Medulla oblongata (tissue), 1 donor: ENCODE measurements around the gene HNRNPU.
"Not testable (repeated sequence)": the region's sequence is repeated elsewhere in the genome, so short reads cannot be mapped to it uniquely, and the experiment has no call there.

Experiments
- DNase-seq: peaks from one replicate; pipeline ENCODE4 v3.0.0-alpha.2; 2015; ENCODE audit errors: extremely low spot score

Gene HNRNPU

DNA sequence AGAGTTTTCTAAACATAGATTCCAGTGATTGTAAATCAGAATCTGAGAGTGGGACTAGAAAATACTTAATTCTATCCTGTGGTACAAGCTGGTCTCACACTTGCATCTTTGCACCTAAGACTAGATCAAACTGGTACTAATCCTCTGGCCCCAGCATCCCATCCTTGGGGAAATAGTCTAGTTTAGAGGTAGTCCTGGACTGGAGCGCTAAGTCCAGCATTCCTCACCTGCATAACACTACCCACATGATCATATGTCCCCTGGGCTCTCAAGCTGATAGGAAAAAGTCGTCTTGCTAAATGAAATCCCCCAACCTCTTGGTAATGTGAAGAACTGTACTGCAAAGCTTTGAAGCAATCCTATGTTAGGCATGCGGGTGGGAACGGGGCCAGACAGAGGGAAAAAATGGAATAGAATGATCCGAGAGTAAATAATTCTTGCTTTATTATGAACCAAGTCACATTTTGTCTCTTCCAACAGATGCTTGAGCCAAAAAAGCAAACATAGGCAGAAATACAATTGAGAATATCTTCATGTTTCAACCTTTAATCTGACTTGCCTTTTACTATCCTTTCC, 24.0 kb downstream of the HNRNPU start:
- no peak for DNase-seq

GRCh38 chr1:244839656-244840055, 24.7 kb downstream of the HNRNPU start:
- DNase-seq = no peak

DNA sequence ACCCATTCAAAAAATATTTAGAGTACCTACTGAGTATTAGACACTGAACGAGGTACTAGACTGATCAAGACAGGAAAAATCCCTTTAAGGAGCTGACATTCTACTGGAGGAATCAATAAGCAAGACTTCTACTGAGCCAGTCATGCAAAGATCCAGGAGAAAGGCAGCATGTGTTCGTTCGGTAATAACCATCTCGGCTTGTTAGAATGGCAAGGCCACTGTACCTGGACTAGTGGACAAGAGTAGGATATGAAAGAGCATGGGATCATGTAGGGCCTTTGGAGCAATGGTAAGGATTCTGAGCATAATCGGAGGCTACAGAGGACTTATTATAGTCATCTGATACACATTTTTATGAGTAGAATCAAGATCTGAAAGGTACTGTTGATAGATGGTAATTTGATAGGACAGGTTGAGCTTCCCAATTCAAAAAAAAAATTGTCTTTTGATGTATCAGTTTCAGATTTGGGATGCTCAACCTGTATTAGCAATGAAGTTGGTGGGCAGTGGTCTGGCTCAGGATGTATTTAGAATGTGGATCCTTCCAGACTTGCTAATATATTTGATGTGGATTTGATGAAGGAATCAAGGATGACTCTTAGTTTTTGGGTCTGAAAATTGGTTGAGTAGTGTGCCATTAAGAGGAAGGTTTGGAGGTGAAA, 26.6 kb downstream of the HNRNPU start:
- no peak for DNase-seq

GRCh38 chr1:244836584-244836983, 27.8 kb downstream of the HNRNPU start:
- no peak for DNase-seq

DNA sequence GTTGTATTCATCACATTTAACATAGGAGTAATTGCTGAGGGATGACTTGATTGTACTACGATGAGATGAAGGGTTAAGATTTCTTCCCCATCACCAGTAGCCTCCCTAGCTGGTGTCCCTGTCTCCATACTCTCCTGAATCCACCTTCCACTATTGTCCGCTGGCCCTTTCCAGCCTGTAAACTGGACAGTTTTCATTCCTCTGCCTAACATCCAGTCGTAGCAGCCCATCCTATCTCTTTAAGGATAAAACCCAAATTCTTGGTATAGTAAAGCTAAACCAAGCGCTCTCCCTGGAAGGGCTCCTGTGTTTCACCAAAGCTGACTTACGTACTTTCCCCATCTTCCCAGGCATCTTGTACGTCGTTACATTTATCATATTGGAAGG, 28.2 kb downstream of the HNRNPU start:
- DNase-seq = peak; percentile 63

GRCh38 chr1:244835276-244836134, 28.8 kb downstream of the HNRNPU start, which contains the start of gene COX20:
COX20 (plus strand) TSS chr1:244835658; CDS start chr1:244835715, 57 bp downstream.
- DNase-seq = peak; percentile 95

GRCh38 chr1:244834543-244835275, 29.6 kb downstream of the HNRNPU start:
- peak; percentile 91 for DNase-seq

DNA sequence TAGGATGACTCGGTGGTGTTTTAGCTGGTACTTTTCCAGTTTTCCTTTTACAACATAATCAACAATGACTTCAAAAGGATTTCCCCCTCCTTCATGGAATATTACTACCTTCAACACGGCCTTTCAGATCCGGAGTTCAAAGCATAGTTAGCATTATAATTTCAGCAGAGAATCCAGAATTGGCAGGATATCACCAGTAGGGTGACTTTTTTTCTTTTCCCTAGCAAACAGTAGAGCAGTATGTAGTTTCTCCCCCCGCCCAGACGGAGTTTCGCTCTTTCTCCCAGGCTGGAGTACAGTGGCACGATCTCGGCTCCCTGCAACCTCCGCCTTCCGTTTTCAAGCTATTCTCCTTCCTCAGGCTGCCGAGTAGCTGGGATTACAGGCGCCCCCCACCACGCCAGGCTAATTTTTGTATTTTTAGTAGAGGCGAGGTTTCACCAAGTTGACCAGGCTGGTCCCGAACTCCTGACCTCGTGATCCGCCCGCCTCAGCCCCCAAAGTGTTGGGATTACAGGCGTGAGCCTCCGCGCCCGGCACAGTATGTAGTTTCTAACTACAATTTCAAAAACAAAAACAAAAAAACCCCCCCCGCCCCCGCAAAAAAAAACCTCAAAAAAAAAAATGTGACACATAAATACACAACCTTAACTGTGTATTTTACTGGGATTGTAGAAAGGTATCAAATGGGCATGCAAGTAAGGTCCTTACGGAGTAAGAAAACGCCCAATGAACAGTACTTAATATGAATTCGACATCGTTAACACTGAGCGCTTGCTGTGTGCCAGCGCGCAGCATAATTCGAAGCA, 30.4 kb downstream of the HNRNPU start:
- DNase-seq = peak; percentile 86

- DNase-seq = not testable (repeated sequence)
These were observed 31.1 kb downstream of the HNRNPU start for GRCh38 chr1:244833260-244833659.

DNA sequence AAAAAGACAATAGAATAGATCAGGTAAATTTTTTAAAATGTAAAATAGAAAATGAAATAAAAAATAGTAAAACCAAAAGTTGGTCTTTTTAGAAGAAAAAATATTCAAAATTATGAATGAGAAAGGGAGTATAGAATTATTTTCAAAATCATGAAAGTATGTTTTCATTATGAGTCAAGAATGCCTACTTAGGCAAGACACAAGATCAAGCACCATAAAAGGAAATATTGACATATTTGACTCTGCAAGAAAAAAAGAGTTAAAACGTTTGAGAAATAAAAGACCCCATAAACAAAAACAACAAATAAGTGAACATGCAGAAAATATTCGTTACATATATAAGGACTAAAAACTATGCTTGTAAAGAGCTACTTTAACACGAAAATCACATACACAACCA, 33.7 kb downstream of the HNRNPU start:
- DNase-seq = no peak

GRCh38 chr1:244826712-244827111, 37.6 kb downstream of the HNRNPU start:
- DNase-seq = no peak

DNA sequence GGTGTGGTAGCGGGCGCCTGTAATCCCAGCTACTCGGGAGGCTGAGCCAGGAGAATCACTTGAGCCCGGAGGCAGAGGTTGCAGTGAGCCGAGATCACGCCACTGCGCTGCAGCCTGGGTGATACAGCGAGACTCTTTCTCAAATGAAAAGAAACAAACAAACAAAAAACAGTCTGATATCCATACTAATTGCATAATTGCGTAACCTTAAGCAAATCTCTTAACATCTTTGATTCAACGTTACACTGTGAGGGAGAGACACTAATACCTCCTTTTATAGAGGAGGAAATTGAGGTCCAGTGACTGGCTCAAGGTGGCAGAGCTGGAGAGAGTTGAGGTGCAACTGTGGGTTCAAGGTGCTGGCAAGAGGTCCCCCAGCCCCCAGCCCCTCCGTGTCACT, 41.5 kb downstream of the HNRNPU start:
- DNase-seq = no peak

- DNase-seq = no peak
These were observed 43.2 kb downstream of the HNRNPU start for GRCh38 chr1:244821134-244821533.

- DNase-seq = no peak
These were observed 44.2 kb downstream of the HNRNPU start for GRCh38 chr1:244820131-244820530.

- no peak for DNase-seq
These were observed 46.9 kb downstream of the HNRNPU start for GRCh38 chr1:244817415-244817894.

DNA sequence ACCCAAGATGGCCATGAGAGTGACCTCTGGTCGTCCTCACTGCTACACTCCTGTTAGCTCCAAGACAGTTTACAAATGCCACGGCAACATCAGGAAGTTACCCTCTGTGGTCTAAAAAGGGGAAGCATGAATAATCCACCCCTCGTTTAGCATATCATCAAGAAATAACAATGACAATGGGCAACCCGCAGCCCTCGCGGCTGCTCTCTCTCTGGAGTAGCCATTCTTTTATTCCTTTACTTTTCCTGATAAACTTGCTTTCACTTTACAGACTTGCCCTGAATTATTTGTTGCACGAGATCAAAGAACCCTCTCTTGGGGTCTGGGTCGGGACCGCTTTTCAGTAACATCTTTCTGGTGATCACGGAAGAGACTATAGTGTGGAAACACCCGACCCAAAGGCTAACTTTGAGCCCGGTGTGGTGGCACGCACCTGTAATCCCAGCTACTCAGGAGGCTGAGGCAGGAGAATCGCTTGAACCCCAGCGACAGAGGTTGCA, 48.7 kb downstream of the HNRNPU start:
- DNase-seq = peak; percentile 42

DNA sequence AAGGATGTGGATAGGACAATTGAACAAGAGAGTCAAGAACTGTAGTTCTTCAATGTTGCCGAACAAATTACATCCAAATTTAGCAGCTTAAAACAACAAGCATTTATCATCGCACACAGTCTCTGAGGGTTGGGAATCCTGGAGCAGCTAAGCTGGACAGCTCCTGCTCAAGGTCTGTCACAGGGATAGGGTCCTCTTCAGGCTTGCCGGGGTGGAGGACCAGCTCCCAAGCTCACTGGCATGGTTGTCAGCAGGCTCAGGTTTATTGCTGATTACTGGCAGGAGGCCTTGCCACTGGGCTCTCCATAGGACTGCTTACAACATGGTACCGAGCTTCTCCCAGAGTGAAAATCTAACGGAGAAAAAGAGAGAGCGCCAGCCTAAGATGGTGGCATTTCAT, 51.0 kb downstream of the HNRNPU start:
- no peak for DNase-seq

- no peak for DNase-seq
These were observed 54.1 kb downstream of the HNRNPU start for GRCh38 chr1:244810221-244810620.

DNA sequence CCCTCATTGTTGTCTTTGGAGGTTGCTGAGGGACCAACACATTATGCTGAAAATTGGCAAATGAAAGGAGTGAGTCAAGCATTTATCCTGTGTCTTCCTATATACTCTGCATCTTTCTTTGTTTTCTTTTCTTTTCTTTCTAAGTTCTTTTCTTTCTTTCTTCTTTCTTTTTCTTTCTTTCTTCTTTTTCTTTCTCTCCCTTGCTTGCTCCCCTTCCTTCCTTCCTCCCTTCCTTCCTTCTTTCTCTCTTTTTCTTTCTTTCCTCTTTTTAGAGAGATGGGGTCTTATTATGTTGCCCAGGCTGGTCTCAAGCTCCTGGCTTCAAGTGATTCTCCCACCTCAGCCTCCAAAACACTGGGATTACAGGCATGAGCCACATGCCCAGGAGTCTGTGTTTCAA, 57.2 kb downstream of the HNRNPU start:
- DNase-seq = no peak

DNA sequence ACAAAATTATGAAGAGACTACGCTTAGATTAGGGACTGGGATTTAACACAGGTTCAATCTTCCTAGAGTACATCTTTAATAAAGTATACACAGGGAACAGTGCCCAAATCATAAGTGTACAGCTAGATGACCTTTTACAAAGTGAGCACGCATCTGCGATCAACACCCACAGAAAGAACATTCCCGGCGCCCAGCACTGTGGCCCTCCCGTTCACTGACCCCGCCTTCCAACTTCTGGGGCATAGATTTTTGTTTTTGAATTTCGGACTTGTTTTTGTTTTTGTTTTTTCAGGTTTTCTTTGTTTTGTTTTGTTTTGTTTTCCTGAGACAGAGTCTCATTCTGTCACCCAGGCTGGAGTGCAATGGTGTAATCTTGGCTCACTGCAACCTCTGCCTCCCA, 59.5 kb downstream of the HNRNPU start:
- no peak for DNase-seq
